Measurements from ENCODE around the gene WNT2B.

DNA sequence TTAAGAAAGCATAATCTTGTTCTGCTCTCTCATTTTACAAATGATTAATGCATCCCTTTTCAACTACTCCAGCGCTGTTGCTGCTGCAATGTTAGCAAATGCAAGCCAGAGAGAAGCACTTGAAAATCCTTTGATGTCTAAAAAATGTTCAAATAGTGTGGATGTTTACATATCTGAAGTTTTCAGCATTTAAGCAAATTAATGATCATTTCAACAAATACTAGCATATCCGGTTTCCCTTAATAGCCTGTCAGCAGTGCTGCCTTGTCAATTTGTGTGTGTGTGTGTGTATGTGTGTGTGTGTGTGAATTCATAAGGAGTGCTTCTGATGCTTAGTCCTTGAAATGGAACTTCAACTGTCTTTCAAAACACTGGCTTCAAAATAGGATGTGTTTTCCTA is 48.1 kb upstream of the WNT2B start:
- TF ChIP-seq, protein P1, sequence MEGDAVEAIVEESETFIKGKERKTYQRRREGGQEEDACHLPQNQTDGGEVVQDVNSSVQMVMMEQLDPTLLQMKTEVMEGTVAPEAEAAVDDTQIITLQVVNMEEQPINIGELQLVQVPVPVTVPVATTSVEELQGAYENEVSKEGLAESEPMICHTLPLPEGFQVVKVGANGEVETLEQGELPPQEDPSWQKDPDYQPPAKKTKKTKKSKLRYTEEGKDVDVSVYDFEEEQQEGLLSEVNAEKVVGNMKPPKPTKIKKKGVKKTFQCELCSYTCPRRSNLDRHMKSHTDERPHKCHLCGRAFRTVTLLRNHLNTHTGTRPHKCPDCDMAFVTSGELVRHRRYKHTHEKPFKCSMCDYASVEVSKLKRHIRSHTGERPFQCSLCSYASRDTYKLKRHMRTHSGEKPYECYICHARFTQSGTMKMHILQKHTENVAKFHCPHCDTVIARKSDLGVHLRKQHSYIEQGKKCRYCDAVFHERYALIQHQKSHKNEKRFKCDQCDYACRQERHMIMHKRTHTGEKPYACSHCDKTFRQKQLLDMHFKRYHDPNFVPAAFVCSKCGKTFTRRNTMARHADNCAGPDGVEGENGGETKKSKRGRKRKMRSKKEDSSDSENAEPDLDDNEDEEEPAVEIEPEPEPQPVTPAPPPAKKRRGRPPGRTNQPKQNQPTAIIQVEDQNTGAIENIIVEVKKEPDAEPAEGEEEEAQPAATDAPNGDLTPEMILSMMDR (IDR thresholded peaks at IDR 0.05; ENCODE audit: insufficient read depth, low read length): no peak
- TF ChIP-seq GABPA (IDR thresholded peaks at IDR 0.05; ENCODE audit: low read depth): no peak
- TF ChIP-seq POLR2AphosphoS5 (IDR thresholded peaks at IDR 0.05; ENCODE audit: low read depth): no peak
- no peak for TF ChIP-seq REST (IDR thresholded peaks at IDR 0.05; ENCODE audit: insufficient replicate concordance, low read depth)
